Measurements from ENCODE around the gene CYP4B1.

DNA sequence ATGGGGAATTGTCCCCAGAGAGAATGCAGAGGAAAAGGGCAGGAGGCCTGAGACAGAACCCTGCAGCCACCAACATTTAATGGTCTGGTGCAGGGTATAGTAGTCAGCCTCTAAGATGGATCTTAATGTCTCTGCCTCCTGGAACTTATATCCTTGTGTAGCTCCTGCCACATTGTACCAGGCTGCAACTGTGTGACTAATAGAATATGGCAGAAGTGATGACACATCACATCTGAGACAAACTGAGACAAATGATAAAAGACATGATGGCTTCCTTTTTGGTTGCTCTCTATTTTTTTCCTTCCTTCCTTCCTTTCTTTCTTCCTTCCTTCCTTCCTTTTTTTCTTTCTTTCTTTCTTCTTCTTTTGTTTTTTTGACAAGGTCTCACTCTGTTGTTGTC, 37.1 kb upstream of the CYP4B1 start:
- TF ChIP-seq, protein P1, sequence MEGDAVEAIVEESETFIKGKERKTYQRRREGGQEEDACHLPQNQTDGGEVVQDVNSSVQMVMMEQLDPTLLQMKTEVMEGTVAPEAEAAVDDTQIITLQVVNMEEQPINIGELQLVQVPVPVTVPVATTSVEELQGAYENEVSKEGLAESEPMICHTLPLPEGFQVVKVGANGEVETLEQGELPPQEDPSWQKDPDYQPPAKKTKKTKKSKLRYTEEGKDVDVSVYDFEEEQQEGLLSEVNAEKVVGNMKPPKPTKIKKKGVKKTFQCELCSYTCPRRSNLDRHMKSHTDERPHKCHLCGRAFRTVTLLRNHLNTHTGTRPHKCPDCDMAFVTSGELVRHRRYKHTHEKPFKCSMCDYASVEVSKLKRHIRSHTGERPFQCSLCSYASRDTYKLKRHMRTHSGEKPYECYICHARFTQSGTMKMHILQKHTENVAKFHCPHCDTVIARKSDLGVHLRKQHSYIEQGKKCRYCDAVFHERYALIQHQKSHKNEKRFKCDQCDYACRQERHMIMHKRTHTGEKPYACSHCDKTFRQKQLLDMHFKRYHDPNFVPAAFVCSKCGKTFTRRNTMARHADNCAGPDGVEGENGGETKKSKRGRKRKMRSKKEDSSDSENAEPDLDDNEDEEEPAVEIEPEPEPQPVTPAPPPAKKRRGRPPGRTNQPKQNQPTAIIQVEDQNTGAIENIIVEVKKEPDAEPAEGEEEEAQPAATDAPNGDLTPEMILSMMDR (conservative IDR thresholded peaks at IDR 0.05 in 1 of 2, IDR thresholded peaks at IDR 0.05 in 1 of 2; ENCODE audit: low read depth in 1 of 2, low read length in 2 of 2) = no peak
- TF ChIP-seq EZH2 (IDR thresholded peaks at IDR 0.05; ENCODE audit: low read length, missing control alignments) = no peak
